Large intestine (tissue), 3 donors: Measurements from ENCODE around the gene VPS26A. TPM values are rescaled to one million over a fixed set of nuclear protein-coding genes. Genes with fewer than 3 reads are reported as not detected.

Source experiments
- DNase-seq, 2 donors: peaks; one replicate each; pipeline versions ENCODE4 v3.0.0 to v3.0.0-alpha.2; 2013
- H3K27ac ChIP-seq: one replicate; pipeline ENCODE4 v1.5.1; 2013; ENCODE audit warnings: low read length
- H3K27me3 ChIP-seq: 2 replicates; pipeline ENCODE4 v1.6.1; 2013; ENCODE audit warnings: low read length; ENCODE audit not compliant: control insufficient read depth, insufficient read depth
- H3K36me3 ChIP-seq: 2 replicates; pipeline ENCODE4 v1.6.1; 2013; ENCODE audit warnings: low read length; ENCODE audit not compliant: control insufficient read depth, insufficient read depth
- H3K4me1 ChIP-seq: one replicate; pipeline ENCODE4 v1.6.1; 2013; ENCODE audit warnings: low read length; ENCODE audit not compliant: control insufficient read depth, insufficient read depth
- H3K4me3 ChIP-seq: one replicate; pipeline ENCODE4 v1.5.1; 2013; ENCODE audit warnings: low read length
- H3K9me3 ChIP-seq: one replicate; pipeline ENCODE4 v1.6.1; 2013; ENCODE audit warnings: mild to moderate bottlenecking, low read depth, low read length, moderate library complexity; ENCODE audit not compliant: control insufficient read depth
- WGBS: methylation state at CpG from one replicate; pipeline ENCODE4 v1.1.5; 2013; ENCODE audit warnings: low lambda C conversion rate; ENCODE audit not compliant: insufficient coverage; 5-methylcytosine and 5-hydroxymethylcytosine counted together
- polyA plus RNA-seq: library from polyadenylated mRNA; unstranded; fragments of 120-200 nt; gene quantifications from one replicate; pipeline ENCODE4 v1.2.1, GENCODE V29; 2013

VPS26A gene
- polyA plus RNA-seq, 1 donor, result 57.7 TPM

DNA sequence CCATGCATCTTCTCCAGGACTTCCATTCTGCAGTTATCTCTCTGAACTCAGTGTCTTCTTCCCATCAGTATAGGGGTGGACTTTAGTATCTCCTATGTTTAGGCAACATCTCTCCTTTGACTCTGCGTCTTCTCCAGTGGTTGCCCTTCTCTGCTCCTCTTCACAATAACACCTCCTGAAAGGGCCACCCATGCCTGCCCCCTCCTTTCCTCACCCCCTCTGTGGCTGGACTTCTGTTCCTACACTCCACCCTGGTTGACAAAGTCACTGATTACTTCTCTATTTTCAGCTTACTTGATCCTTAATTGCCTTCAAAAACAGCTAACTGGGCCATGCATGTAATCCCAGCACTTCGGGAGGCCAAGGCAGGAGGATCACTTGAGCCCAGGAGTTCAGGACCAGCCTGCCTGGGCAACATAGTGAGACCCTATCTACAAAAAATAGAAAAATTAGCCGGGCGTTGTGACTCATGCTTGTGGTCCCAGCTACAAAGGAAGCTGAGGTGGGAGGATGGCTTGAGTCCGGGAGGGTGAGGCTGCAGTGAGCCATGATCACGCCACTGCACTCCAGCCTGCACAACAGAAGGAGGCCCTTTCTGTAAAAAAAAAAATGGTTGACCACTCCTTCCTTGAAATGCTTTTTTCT is 22.4 kb upstream of the VPS26A start:
- Histone ChIP-seq H3K4me1 (no peaks in the 10 kb centered on the region), H3K9me3 (peaks cover 10% of the 10 kb centered on the region), H3K4me3 (no peak overlapping the region), H3K27ac (no peak overlapping the region), H3K36me3 (no peaks in the 10 kb centered on the region), H3K27me3 (peaks cover 8% of the 10 kb centered on the region)
- no CpG with 5 or more reads among the region's 6 CpGs for WGBS
- DNase-seq, result no peak

DNA sequence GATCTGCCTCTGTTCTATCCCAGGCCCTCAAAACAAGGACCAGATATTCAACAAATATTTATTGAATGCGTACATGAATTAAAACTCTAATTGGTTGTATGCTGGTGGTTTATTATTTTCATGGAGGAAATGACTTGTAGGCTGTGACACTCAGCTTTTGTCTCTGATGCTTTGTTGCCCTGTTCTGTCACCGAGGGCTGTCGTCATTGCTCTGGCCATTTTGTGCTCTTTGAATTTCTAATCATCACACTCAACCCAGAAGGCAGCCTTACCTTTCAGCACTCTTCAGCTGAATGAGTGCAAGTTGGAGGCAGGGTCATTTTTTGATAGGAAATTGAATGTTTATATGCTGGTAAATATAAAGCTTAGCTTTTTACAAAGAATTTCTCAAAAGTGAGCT is 21.5 kb upstream of the VPS26A start:
- Histone ChIP-seq H3K27ac (no peak overlapping the region), H3K27me3 (peaks cover 8% of the 10 kb centered on the region), H3K9me3 (peaks cover 10% of the 10 kb centered on the region), H3K4me3 (no peak overlapping the region), H3K36me3 (no peaks in the 10 kb centered on the region), H3K4me1 (no peaks in the 10 kb centered on the region)
- 60% methylated on average over 1 of the region's 3 CpGs for WGBS
- DNase-seq, result no peak

DNA sequence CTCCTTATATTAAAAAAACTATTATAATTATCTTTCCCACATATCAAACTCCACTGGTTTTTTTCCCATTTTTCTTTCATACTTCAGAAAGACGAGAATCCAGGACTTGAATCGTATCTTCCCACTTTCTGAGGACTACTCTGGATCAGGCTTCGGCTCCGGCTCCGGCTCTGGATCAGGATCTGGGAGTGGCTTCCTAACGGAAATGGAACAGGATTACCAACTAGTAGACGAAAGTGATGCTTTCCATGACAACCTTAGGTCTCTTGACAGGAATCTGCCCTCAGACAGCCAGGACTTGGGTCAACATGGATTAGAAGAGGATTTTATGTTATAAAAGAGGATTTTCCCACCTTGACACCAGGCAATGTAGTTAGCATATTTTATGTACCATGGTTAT is 20.2 kb upstream of the VPS26A start:
- H3K27me3 ChIP-seq, result peaks cover 8% of the 10 kb centered on the region
- 80% methylated on average over 2 of the region's 7 CpGs for WGBS
- H3K27ac ChIP-seq, result no peak overlapping the region
- no peak overlapping the region for H3K4me3 ChIP-seq
- peaks cover 10% of the 10 kb centered on the region for H3K9me3 ChIP-seq
- no peak for DNase-seq
- no peaks in the 10 kb centered on the region for H3K36me3 ChIP-seq
- H3K4me1 ChIP-seq, result no peaks in the 10 kb centered on the region

DNA sequence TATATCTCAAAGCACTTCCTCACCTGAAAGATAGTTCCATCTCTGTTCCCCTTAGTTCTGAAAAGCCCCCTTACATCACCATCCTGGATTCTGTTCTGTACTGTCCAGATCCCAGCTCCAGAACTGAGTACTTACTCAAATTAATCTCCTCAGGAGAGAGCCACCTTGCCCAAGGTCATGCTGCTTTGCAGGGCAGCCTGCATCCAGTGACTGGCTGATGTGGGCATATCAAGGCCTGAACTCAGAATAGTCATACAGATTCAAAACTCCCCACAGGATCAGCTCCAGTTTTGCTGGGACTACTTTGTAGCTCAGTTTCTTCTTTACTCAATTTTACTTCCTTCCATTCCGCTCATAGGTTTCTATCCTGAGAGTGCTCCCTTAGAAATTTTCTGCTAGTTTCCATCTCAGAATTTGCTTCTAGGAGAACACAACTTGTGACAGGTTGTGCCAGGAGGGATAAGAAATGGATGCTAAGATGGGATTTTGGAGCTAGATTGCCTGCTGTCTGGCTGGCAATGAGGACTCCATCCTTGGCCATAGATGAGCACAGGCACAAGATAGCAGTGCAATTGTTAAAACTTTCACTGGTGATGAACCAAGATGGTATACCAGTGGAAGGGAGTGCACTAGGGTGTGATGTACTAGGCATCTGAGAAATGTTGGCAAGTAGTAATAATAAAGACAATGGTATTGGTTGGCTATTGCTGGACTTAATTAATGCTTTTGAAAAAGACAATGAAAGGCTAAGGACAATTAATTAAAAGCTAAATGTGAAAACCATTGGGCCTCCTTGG is 18.8 kb upstream of the VPS26A start:
- Histone ChIP-seq H3K27me3 (peaks cover 8% of the 10 kb centered on the region), H3K4me1 (no peaks in the 10 kb centered on the region), H3K9me3 (peaks cover 10% of the 10 kb centered on the region), H3K36me3 (no peaks in the 10 kb centered on the region), H3K4me3 (no peak overlapping the region), H3K27ac (no peak overlapping the region)
- WGBS, result no CpG with 5 or more reads among the region's 1 CpG
- no peak for DNase-seq

DNA sequence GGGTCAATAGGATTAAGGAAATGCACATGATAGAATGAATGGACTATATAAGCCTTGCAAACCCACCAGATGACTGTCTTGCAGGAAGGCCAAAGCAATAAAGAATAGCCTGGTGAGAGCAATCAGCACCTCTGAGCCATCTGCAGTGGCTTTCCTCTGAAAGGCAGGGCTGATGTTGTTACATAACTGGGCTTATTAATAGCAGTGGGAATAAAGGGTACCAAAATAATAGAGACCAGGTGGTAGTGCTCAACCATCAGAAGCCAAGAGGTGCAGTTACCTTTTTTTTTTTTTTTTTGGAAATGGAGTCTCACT is 16.8 kb upstream of the VPS26A start:
- peaks cover 10% of the 10 kb centered on the region for H3K9me3 ChIP-seq
- H3K36me3 ChIP-seq, result no peaks in the 10 kb centered on the region
- H3K4me3 ChIP-seq, result no peak overlapping the region
- H3K4me1 ChIP-seq, result no peaks in the 10 kb centered on the region
- no peak overlapping the region for H3K27ac ChIP-seq
- no peak for DNase-seq
- H3K27me3 ChIP-seq, result no peaks in the 10 kb centered on the region

DNA sequence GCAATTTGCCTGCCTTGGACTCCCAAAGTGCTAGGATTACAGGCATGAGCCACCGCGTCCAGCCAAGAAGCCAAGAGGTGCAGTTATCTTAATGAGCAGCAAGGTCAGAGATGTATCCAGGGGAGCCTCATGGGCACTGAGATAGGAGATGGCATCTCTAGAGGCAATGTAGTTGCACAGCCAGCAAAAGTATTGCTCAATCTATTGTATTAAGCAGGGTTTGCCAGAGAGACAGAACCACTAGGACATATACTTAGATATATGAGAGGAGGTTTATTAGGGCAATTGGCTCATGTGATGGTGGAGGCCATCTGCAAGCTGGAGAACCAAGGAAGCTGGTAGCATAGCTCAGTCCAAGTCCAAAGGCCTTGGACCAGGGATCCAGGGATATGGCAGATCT is 16.3 kb upstream of the VPS26A start:
- Histone ChIP-seq H3K27me3 (no peaks in the 10 kb centered on the region), H3K27ac (no peak overlapping the region), H3K4me3 (no peak overlapping the region), H3K36me3 (no peaks in the 10 kb centered on the region), H3K9me3 (peaks cover 10% of the 10 kb centered on the region), H3K4me1 (no peaks in the 10 kb centered on the region)
- no CpG with 5 or more reads among the region's 2 CpGs for WGBS
- DNase-seq, result peak; percentile 54 to 66

DNA sequence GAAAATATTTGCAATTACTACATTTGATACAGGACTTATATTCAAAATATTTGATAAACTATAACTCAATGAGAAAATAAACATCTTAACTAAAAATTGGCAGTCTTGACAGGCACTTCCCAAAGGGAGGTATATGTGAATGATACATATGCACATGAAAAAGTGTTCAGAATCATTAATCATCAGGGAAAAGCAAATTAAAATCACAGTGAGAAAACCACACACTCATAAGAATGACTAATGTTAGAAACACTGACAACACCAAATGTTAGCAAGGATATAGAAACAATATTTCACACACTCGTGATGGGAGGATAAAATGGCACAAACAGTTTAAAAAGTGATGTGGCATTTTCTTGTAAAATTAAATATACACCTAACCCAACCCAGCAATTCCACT is 4.1 kb upstream of the VPS26A start:
- no peaks in the 10 kb centered on the region for H3K36me3 ChIP-seq
- 40% methylated on average over 1 of the region's 1 CpG for WGBS
- peaks cover 4% of the 10 kb centered on the region for H3K4me1 ChIP-seq
- no peak for DNase-seq
- H3K4me3 ChIP-seq, result no peak overlapping the region
- H3K9me3 ChIP-seq, result no peaks in the 10 kb centered on the region
- no peak overlapping the region for H3K27ac ChIP-seq
- H3K27me3 ChIP-seq, result no peaks in the 10 kb centered on the region

DNA sequence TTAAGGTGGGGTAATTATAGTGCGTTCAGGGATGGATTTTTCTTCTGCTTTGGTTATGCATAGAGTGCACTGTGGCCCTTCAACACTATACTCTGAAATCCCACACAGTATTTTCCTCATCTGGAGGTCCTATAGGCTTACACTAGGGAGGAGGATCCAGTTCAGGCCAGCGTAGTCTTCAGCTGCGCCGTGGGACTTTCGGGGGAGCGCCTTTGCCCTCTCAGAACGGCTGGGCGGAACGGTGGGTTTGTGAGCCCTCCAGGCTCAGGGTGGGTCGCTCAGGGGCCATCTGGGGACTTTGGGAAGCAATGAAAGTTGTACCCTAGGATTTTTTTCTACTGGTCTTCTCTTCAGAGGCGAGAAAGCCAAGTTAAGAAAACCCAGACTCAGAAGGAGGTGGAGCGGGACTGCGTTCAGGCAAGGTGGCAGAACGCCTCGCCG is 652 bp upstream of the VPS26A start:
- H3K27me3 ChIP-seq, result no peaks in the 10 kb centered on the region
- peak in 1 of 2 donors; percentile 63 for DNase-seq
- no peaks in the 10 kb centered on the region for H3K9me3 ChIP-seq
- WGBS, result no CpG with 5 or more reads among the region's 16 CpGs
- peaks cover 4% of the 10 kb centered on the region for H3K4me1 ChIP-seq
- H3K4me3 ChIP-seq, result peak overlapping the region; percentile 53
- no peaks in the 10 kb centered on the region for H3K36me3 ChIP-seq
- H3K27ac ChIP-seq, result peak overlapping the region; percentile 88

DNA sequence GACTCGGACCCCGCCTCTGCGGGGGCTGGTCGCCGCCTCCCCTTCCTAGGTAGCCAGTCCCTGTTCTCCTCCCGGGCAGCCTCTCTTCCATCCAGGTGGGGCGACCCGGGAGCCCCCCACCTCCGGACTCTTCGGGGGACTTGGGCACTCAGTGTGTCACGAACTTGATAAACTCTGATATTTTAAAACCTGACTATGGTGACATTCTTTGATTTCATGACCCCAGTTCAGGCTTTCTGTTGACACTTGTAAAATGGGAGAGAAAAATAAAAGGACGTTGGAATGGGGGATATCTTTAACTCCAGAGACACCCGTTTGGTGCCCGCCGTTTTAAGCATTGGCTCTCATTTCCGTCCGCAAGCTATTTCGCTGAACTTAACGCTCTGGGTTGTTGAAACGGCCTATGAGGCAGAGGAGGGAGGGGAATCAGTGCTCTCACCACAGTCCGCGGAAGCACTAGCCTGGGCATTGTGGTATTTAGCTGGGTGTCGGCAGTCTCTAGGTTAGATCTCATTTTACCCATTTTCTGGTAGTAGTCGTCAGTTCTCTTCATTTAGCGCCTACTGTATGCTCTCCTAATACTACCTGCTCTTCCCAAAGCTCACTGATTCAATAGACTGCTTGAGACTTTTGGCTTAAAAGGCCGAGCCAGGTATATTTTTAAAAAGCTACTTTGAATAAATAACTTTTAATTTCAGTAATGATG is 738 bp downstream of the VPS26A start:
- DNase-seq, result peak; percentile 42 to 77
- Histone ChIP-seq H3K4me3 (peak overlapping the region; percentile 93), H3K36me3 (no peaks in the 10 kb centered on the region), H3K27me3 (no peaks in the 10 kb centered on the region), H3K9me3 (no peaks in the 10 kb centered on the region), H3K27ac (peak overlapping the region; percentile 79), H3K4me1 (peaks cover 4% of the 10 kb centered on the region)
- WGBS, result 0% methylated on average over 5 of the region's 26 CpGs

DNA sequence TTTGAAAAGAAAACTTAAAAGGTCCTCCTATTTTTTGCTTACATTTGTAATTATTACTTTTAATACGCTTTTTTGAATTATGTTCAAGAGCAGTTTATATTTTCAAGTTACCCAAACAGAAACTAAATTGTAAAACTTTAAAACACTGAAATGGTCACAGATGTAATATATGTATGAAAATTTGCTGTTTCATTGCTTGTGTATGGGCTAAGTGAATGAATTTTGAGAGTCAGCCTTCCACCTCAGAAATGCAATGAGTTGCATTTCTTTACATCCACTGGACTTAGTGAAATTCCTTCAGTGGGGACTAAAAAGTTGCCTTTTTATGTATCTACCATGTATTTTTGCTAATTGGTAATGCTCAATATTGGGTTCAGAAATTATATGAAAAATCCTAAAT is 1.6 kb downstream of the VPS26A start:
- DNase-seq, result no peak
- H3K9me3 ChIP-seq, result no peaks in the 10 kb centered on the region
- peak overlapping the region; percentile 79 for H3K27ac ChIP-seq
- peak overlapping the region; percentile 93 for H3K4me3 ChIP-seq
- no peaks in the 10 kb centered on the region for H3K36me3 ChIP-seq
- 53% methylated on average over 1 of the region's 1 CpG for WGBS
- peaks cover 4% of the 10 kb centered on the region for H3K4me1 ChIP-seq
- no peaks in the 10 kb centered on the region for H3K27me3 ChIP-seq
